NCI-H2171 (cell line): Measurements from ENCODE around the gene SLC47A2.

Experiments used
- DNase-seq: peaks from one replicate; lab custom pipeline; 2025; lab: John Stamatoyannopoulos, UW

SLC47A2 gene

DNA sequence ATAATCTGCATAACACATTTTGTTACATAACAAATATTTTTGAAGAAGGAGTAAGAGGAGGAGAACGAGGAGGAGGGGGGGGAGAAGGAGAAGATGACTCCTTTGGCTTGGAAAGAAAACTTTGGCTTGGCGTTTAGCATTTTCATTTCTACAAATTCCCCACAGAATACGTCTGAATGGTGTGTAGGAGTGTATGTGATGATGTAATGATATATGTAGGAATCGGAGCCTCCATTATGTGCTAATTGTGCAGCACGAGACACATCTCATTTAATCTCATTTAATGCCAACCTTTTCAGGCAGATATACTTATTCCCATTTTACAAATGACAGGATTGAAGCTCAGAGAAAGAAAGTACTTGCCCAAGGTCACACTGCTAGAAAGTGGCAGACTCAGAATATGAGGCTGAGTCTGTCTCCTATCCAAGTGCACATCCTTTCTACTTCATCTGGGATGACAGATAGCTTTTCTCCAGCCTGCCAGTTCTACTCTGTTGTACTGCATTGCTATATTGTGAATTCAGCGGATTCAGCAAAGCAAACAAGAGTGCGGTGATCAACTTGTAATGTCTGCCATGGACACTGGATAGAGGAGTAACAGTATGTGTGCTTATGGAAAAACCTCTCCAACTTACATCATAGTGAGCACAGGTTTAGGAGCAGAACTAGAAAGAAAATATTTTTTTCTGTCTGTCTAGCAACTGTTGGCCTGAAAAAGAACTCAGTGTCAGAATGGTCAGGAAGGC, 10.4 kb upstream of the SLC47A2 start:
- no peak for DNase-seq

GRCh38 chr17:19725486-19725885, 9.1 kb upstream of the SLC47A2 start:
- DNase-seq: no peak

DNA sequence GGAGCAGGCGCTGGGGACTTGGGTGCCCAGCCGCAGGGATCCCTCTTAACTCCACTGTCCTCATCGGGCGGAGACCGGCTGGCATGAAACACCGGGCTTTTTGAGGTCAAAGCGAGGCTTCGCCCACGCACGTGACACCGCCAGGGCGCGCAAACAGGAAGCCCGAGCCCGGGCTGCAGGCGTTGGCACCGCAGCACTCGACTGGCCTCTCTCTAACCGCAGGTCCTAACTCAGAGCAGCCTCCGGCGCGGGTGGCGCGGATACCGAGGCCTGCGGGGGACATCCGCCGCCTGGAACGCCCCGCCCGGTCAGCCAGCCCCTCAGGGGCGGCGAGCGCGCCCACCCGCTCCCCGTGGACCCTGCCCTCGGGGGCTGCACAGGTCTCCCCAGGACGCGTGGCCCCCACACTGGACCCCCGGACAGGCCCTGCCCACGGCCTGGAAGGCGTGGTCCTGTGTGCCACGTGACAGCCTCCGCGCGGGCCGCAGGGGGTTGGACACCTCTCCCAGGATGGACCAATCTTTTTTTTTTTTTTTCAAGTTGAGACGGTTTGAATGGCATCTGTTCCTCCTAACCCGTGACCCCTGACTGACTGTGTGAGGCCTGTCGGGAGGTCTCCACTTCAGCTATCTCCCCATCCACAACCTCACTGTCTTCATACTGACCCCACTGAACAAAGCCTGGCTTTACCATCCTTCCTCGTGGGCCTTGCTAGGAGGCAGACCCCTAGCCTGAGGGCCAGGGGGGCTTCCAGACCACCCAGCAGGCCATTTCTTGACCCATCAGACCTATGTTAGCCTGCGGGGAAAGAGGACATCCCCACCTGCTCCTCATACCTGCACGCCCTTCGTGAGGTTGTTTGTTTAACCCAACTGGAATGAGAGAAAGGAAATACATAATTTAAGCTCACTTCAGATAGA, 8.4 kb upstream of the SLC47A2 start:
- DNase-seq: no peak

DNA sequence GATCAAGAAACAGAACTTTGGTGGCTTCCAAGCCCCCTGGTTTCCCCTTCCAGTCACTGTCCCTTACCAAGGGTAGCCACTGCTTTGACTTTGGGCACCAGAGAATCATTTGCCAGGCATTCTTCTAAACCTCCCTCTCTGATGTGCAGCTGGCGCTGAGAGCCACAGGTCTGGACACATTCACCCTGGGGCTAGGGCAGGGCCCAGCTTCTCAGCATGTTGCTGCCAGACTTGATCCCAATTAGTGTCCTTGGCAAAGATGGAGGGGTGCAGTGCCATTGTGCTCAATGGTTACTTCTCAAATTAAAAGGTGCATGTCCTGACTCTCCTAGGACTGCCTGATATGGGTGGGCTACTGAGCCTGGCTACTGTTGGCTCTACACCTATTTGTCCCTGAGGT, 7.6 kb upstream of the SLC47A2 start:
- no peak for DNase-seq

- DNase-seq: no peak
Observed at GRCh38 chr17:19720631-19721426, 4.4 kb upstream of the SLC47A2 start.

DNA sequence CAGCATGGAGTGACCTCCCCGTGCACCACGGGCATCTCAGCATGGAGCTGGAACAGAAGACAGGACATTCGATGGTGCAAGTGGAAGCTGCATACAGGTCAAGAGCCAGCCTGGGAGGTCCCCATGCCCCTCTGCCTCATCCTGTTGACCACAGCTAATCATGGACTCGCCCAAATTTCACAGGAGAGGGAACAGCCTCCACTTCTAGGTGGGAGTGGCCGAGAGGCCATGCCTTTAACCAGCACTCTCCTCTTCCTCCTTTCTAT, 3.8 kb upstream of the SLC47A2 start:
- no peak for DNase-seq

- DNase-seq: no peak
Observed at GRCh38 chr17:19719355-19720209, 3.2 kb upstream of the SLC47A2 start.

- no peak for DNase-seq
Observed at GRCh38 chr17:19718613-19719354, 2.4 kb upstream of the SLC47A2 start.

GRCh38 chr17:19718041-19718612, 1.7 kb upstream of the SLC47A2 start:
- DNase-seq: no peak

DNA sequence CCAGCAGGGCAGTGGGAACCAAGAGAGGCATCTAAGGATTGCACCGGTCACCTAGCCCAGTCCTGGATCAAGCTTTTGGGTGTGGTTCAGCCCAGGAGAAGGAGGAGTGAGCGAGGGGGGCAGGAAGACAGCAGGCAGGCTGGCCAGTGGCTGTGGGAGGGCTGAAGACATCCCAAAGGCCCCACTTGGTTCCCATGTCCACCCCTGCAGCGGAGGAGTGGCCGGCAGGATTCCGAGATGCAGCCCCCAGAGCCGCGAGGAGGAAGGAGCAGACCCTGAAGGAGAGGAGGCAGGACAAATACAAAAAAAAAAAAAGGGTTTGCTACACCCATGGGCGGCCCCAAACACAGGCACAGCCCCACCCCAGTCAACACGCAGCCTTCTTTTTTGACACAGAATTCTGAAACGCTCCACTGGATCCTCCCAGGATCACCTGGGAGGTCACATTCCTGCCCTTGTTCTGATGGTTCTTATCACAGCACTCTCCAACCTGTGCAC, 1.1 kb upstream of the SLC47A2 start:
- DNase-seq: no peak

- DNase-seq: no peak
Observed at GRCh38 chr17:19717031-19717360, 612 bp upstream of the SLC47A2 start.

DNA sequence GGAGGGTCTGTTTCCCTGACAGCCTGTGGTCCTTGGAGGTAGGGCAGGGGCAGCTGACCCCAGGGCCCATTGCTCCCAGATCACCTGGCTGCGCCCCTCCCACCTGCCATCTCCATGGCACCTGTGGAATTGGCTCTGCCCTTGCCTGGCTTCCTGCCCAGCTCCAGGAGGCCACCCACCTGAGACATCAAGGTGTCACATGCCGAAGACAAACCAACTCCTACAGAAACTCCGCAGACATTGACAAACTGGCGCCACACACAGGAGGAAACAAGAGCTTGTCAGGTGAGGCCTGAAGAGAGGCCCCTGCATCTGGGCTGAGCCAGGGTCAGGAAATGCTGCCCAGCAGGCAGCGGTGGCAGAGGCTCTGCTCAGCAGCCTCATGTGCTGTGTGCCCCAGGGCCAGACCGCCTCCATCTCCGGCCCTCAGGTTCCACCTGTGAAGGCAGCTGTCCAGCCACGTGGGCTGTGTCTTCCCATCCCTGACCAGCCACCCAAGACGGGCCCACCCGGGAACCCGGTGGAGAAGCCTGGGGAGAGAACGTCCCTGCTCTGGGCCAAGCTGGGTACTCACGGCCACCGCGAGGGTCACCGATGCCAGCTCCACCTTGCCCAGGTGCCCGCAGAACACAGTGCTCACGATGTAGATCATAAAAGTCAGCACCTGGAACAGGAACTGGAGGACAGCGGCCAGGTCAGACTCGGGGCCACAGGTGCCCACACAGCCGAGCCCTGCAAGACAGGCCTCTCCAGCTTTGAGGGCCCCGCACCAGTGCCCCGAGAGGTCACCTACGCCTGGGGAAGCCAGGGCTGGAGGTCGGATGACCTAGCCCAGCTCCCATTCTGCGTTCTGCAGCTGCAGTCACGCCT, 1.6 kb downstream of the SLC47A2 start:
- peak; percentile 17 for DNase-seq

DNA sequence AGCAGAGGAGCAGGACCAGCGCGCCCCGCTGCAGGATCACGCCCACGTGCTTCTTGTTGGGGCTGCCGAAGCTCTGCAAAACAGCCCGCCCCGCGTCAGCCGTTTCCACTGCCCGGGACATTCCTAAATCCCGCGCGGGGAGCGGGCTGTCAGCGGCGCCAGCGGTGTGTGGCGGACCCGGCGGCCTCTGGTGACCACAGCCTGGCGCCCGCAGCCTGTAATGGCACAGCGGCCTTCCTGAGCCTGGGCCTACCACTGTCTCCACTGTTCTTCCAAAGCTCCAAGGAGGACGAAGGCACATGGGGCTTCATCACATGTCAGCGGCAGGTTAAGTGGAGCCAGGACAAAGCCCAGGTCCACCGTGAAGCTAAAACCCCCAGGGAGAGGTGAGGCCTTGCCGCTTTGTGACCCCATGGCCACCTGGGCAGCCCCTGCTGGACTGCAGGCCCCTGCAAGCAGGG, 2.5 kb downstream of the SLC47A2 start:
- no peak for DNase-seq

- DNase-seq: no peak
Observed at GRCh38 chr17:19713462-19713861, 2.9 kb downstream of the SLC47A2 start.

DNA sequence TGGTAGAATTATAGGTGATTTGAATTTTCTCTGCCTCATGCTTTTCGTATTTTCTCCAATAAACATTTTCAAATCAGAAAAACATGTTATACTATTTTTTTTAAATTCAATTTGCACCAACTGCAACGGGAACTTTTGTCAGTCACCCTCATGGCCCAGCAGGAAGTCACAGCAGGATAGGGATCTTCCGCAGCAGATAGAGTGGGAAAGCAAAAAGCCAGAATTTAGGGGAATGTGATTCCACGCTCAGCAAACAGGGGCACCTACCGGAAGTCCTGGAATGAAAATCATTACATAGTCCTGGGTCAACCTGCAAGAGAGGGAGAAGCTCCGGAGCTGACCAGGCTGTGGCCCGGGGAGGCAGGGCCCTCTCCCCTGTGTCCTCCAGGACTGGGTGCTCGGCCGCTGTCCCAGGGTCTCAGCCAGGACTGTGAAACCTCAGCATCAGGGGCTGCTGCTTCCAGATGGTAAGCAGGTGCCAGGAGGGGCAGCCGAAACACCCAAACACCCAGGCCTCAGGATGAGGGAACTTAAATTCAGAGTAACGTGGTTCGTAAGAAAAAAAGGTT, 3.9 kb downstream of the SLC47A2 start:
- no peak for DNase-seq

GRCh38 chr17:19709841-19710240, 6.5 kb downstream of the SLC47A2 start:
- no peak for DNase-seq

- DNase-seq: no peak
Observed at GRCh38 chr17:19708431-19709175, 7.8 kb downstream of the SLC47A2 start.

GRCh38 chr17:19707728-19708221, 8.6 kb downstream of the SLC47A2 start:
- DNase-seq: no peak
